ENCODE results near the gene HTR3B.

DNA sequence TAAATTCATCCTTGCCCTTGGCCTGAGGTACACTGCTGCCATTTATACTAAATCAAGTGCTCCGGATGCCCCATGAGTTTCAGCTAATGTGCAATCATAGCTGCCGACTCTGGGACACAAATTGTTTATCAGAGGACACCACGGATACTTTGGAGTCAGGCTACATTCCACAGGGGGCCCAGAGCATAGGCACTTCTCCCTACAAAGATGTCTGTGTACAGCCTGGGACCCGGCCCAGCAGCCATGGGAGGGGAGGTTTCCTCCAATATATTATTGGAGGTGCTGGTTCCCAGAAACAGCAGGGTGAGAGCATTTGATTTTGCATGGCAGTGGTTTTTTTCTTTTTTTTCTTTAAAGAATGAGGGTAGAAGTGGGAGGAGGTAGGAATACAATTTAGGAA is 31.3 kb downstream of the HTR3B start:
- TF ChIP-seq, protein P1, sequence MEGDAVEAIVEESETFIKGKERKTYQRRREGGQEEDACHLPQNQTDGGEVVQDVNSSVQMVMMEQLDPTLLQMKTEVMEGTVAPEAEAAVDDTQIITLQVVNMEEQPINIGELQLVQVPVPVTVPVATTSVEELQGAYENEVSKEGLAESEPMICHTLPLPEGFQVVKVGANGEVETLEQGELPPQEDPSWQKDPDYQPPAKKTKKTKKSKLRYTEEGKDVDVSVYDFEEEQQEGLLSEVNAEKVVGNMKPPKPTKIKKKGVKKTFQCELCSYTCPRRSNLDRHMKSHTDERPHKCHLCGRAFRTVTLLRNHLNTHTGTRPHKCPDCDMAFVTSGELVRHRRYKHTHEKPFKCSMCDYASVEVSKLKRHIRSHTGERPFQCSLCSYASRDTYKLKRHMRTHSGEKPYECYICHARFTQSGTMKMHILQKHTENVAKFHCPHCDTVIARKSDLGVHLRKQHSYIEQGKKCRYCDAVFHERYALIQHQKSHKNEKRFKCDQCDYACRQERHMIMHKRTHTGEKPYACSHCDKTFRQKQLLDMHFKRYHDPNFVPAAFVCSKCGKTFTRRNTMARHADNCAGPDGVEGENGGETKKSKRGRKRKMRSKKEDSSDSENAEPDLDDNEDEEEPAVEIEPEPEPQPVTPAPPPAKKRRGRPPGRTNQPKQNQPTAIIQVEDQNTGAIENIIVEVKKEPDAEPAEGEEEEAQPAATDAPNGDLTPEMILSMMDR (IDR thresholded peaks at IDR 0.05; ENCODE audit: low read depth, low read length, poor library complexity, severe bottlenecking) = no peak
- no peak for TF ChIP-seq EZH2phosphoT487 (IDR thresholded peaks at IDR 0.05; ENCODE audit: borderline replicate concordance, low read length)

Measured in DOHH2 (cell line).